HUDEP-2 (cell line): ENCODE data around the gene DIS3L2.
A peak's percentile ranks its signal among the peaks of the same experiment; 100 is the strongest.

Experiments used
- DNase-seq, 76 experiments: peaks; one replicate each; lab custom pipeline; 2025; ENCODE audit not compliant: unreplicated experiment in 76 of 76; lab: John Stamatoyannopoulos, UW

DIS3L2 gene

GRCh38 chr2:232219496-232219870 is 258.0 kb downstream of the DIS3L2 start:
- no peak for DNase-seq

DNA sequence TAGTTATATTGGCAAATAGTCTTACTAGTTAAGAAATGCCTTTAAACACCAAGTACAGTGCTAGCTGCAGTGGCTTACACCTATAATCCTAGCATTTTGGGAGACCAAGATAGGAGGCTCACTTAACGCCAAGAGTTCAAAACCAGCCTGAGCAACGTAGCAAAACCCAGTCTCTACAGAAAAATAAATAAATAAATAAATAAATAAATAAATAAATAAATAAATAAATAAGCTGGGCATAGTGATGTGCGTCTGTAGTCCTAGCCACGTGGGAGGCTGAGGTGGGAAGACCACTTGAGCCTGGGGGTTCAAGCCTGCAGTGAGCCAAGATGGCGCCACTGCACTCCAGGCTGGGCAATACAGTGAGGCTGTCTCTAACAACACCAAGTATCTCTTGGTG is 258.4 kb downstream of the DIS3L2 start:
- DNase-seq: no peak

GRCh38 chr2:232225429-232225828 is 263.9 kb downstream of the DIS3L2 start:
- no peak for DNase-seq

DNA sequence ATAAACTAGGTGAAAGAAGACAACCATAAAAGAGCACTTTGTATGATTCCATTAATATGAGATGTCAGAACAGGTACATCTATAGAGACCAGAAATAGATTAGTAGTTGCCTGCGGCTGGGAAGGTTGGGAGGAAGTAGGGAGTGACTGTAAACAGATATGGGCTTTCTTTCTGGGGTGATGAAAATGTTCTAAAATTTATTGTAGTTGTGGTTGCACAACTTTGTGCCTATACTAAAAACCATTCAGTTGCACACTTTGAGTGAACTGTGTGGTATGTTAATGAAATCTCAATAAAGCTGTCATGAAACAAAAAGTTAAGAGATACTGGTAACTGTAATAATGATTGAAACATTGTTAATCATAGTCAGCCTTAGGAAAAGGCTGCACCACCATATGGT is 264.4 kb downstream of the DIS3L2 start:
- DNase-seq: no peak

DNA sequence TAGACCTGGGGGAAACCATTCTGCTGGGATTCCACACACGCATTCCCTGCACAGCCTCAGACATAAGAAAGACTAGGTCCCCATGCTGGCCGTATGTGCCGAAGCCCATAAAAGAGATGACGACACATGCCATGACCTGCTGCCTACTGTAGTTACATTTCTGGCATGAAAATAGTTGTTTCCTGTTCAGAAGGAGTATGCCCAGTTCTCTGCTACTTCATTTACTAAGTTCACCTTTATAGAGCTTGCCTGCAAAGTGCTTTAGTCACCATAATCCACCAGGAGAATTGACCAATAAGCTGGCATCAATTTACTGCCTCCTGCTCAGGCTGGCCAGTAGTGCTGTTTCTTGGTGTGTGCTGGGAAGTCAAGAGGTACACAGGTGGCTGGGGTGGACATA is 266.8 kb downstream of the DIS3L2 start:
- DNase-seq: no peak

GRCh38 chr2:232228971-232229894 is 267.7 kb downstream of the DIS3L2 start:
- DNase-seq: no peak

- DNase-seq: no peak
Measured at GRCh38 chr2:232229911-232230310, 268.4 kb downstream of the DIS3L2 start.

- DNase-seq: peak in 28 of 76 experiments; percentile 1 to 43 (median 15)
Measured at GRCh38 chr2:232230560-232230959, 269.0 kb downstream of the DIS3L2 start.

DNA sequence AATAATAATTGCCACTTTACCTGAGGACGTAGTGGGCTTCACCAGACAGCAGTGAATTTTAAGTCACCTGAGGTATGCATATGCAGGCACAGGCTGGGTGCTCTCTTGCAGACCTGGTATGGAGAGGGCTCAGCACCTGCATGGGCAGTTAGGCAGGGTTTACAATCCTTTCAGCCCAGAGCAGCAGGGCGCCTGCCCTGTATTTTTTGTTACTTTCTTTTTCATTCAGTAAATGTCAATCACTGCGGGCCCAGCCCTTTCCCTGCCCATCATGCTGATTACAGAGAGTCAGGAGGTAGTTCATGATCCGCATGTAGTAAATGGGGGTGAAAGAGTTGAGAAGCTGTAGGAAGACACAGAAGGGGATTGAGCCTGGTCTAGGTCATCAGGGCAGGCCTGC is 270.0 kb downstream of the DIS3L2 start:
- DNase-seq: no peak

DNA sequence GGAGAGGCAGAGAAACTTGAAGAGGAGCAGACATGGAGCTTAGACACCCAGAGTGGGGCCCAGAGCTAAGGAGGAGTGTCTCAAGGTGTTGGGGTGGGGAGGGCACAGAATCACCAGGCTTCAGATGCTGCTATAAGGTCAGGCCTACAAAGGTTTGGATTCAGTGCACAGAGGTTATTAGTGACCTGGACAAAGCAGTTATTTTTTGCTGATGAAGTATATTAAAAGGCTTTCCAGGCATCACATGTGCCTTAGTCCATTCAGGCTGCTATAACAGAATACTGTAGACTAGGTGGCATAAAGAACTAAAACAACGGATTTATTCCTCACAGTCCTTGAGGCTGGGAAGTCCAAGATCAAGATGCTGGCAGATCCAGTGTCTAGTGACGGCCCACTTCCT is 271.4 kb downstream of the DIS3L2 start:
- DNase-seq: no peak

DNA sequence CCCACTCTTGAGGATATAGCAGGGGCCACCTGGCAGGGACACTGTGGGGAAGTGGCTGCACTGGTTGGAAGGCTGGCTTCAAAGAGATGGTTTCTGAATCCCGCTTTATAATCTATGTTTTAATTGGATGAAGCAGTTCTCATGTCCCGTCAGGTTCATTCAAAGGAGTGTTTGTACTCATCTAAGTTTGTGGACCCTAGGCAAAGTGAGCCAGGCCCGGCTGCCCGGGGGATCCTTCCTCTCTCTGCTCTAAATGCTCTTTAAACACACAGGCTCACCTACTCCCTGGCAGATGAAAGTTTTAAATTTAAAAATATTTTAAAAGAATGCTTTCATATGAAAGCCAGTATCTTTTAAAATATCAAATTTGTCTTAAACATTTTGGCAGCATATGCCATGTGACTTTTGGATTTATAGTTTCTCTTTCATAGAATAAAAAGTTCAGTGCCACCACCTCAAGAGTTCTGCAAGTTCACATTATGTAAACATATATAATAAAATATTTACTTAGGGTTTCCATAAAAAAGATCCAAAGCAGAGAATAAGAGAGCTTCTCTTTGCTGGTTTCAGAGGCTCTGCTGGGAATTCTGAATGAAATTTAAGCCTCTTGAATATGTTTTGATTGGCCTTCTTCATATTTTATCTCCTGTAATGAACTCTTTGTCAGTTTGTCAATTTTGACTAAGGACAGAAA is 273.6 kb downstream of the DIS3L2 start:
- DNase-seq: no peak

- no peak for DNase-seq
Measured at GRCh38 chr2:232235716-232236115, 274.2 kb downstream of the DIS3L2 start.

GRCh38 chr2:232236200-232236599 is 274.7 kb downstream of the DIS3L2 start:
- no peak for DNase-seq

DNA sequence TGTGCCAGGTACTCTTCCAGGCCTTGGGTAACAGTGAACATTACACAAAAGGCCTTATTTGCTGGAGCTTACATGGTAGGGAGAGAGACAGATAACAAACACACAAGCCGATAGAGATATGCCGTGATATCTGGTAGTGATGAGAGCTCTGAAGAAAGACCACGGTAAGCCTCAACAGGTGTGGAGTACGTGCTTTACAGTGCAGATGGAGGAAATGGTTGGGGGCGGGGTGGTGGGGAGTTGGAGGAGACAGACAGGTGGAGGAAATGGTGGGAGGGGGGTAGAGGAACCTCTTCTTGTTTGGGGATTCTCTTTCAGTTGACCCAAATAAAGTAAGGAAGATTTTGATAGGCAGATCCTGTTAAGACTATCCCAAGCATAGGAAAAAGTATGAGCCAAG is 276.0 kb downstream of the DIS3L2 start:
- DNase-seq: no peak

- no peak for DNase-seq
Measured at GRCh38 chr2:232238108-232238507, 276.6 kb downstream of the DIS3L2 start.

GRCh38 chr2:232238596-232238995 is 277.1 kb downstream of the DIS3L2 start:
- DNase-seq: no peak

- DNase-seq: no peak
Measured at GRCh38 chr2:232239951-232240681, 278.6 kb downstream of the DIS3L2 start.

- DNase-seq: no peak
Measured at GRCh38 chr2:232240906-232241305, 279.4 kb downstream of the DIS3L2 start.

- DNase-seq: no peak
Measured at GRCh38 chr2:232242316-232242715, 280.8 kb downstream of the DIS3L2 start.

GRCh38 chr2:232245111-232245510 is 283.6 kb downstream of the DIS3L2 start:
- DNase-seq: no peak

GRCh38 chr2:232246245-232246644 is 284.7 kb downstream of the DIS3L2 start:
- DNase-seq: no peak
